ENCODE data around the gene ZNF407.

DNA sequence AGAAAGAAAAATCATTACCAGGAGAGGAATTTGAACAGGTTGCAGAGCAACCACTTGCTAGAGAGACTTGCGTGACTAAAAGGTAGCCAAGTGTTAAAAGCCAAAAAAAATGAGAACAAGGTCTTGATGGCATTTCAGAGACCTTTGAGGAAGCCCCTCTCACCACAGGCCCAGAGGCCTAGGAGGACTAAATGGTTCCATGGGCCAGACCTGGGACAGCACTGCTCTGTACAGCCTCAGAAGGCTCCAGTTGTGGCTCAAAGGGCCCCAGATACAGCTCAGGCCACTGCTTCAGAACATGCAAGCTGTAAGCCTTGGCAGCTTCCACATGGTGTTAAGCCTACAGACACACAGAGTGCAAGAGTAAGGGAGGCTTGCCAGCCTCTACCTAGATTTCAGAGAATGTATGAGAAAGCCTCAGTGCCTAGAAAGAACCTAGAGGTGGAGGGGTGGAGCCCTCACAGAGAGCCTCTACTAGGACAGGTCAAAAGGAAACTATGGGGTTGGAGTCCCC lies 48.0 kb upstream of the ZNF407 start:
- TF ChIP-seq, protein P1, sequence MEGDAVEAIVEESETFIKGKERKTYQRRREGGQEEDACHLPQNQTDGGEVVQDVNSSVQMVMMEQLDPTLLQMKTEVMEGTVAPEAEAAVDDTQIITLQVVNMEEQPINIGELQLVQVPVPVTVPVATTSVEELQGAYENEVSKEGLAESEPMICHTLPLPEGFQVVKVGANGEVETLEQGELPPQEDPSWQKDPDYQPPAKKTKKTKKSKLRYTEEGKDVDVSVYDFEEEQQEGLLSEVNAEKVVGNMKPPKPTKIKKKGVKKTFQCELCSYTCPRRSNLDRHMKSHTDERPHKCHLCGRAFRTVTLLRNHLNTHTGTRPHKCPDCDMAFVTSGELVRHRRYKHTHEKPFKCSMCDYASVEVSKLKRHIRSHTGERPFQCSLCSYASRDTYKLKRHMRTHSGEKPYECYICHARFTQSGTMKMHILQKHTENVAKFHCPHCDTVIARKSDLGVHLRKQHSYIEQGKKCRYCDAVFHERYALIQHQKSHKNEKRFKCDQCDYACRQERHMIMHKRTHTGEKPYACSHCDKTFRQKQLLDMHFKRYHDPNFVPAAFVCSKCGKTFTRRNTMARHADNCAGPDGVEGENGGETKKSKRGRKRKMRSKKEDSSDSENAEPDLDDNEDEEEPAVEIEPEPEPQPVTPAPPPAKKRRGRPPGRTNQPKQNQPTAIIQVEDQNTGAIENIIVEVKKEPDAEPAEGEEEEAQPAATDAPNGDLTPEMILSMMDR (IDR thresholded peaks at IDR 0.05; ENCODE audit: insufficient read depth, low read length), result no peak
- TF ChIP-seq SPI1 (IDR thresholded peaks at IDR 0.05; ENCODE audit: borderline replicate concordance, low read depth) (no peak), POLR2AphosphoS5 (IDR thresholded peaks at IDR 0.05; ENCODE audit: low read depth) (no peak), GABPA (IDR thresholded peaks at IDR 0.05; ENCODE audit: low read depth) (no peak)
